SK-N-SH (cell line): ENCODE measurements around the gene PDE9A. TPM values are rescaled to one million over a fixed set of nuclear protein-coding genes. Genes with fewer than 3 reads are reported as not detected.

ENCODE experiments used
- CTCF ChIA-PET: fragments of 300-600, 350-600 bp; formaldehyde crosslinking; extraction: SDS; loops from one replicate; lab custom pipeline; 2021; lab: Yijun Ruan, JAX
- POLR2A ChIA-PET: fragments of 350-600 bp; sonication (Branson Sonifier 250); formaldehyde crosslinking; extraction: SDS; loops from one replicate; lab custom pipeline; 2020; ENCODE audit warnings: antibody characterized with exemption, inconsistent platforms; lab: Yijun Ruan, JAX
- DNase-seq: peaks from one replicate; pipeline ENCODE4 v3.0.0; 2012
- H2AFZ ChIP-seq: fragments of 200-600 bp; sonication (generic); 2 replicates; pipeline ENCODE4 v1.8.1; 2016; ENCODE audit warnings: antibody characterized with exemption, mild to moderate bottlenecking, low read depth
- H3F3A ChIP-seq: fragments of 200-600 bp; sonication (generic); replicated peaks from 2 replicates; pipeline ENCODE3; 2016; ENCODE audit warnings: antibody characterized with exemption, mild to moderate bottlenecking; ENCODE audit not compliant: insufficient read depth
- H3K27ac ChIP-seq, 2 experiments: fragments of 200-500 bp in 1 of 2; fragments of 200-600 bp in 1 of 2; sonication (Bioruptor generic) in 1 of 2; sonication (generic), shearing (Covaris generic) in 1 of 2; 2 replicates each; pipeline versions ENCODE4 v1.5.1 to v1.6.1; 2014 to 2016; ENCODE audit warnings: low read depth in 2 of 2, inconsistent platforms in 1 of 2, low read length in 1 of 2, mild to moderate bottlenecking in 1 of 2, mixed read lengths in 1 of 2
- H3K27me3 ChIP-seq: fragments of 200-600 bp; sonication (generic), shearing (Covaris generic); 2 replicates; pipeline ENCODE4 v1.6.1; 2016; ENCODE audit warnings: mixed run types; ENCODE audit not compliant: insufficient read depth
- H3K36me3 ChIP-seq, 2 experiments: fragments of 200-500 bp in 1 of 2; fragments of 200-600 bp in 1 of 2; sonication (Bioruptor generic) in 1 of 2; sonication (generic) in 1 of 2; replicated peaks in 1 of 2; 2 replicates each; pipeline versions ENCODE3 to v1.5.1; 2014 to 2016; ENCODE audit warnings: low read length in 1 of 2, mild to moderate bottlenecking in 1 of 2; ENCODE audit not compliant: insufficient read depth in 2 of 2, control insufficient read depth in 1 of 2
- H3K4me1 ChIP-seq, 2 experiments: fragments of 200-500 bp in 1 of 2; fragments of 200-600 bp in 1 of 2; sonication (Bioruptor generic) in 1 of 2; sonication (generic), shearing (Covaris generic) in 1 of 2; 2 replicates each; pipeline versions ENCODE4 v1.5.1 to v1.6.1; 2014 to 2016; ENCODE audit warnings: low read depth in 1 of 2, low read length in 1 of 2, mixed run types in 1 of 2; ENCODE audit not compliant: insufficient read depth in 2 of 2, control insufficient read depth in 1 of 2
- H3K4me2 ChIP-seq: fragments of 200-600 bp; sonication (generic), shearing (Covaris generic); 2 replicates; pipeline ENCODE4 v1.6.1; 2017; ENCODE audit warnings: mixed run types
- H3K4me3 ChIP-seq, 2 experiments: fragments of 200-500 bp in 1 of 2; fragments of 200-600 bp in 1 of 2; sonication (Bioruptor generic) in 1 of 2; sonication (generic), shearing (Covaris generic) in 1 of 2; 2 replicates each; pipeline versions ENCODE4 v1.5.1 to v1.8.1; 2014 to 2016; ENCODE audit warnings: low read depth in 2 of 2, inconsistent platforms in 1 of 2, low read length in 1 of 2, mild to moderate bottlenecking in 1 of 2, mixed read lengths in 1 of 2, moderate library complexity in 1 of 2
- H3K79me2 ChIP-seq: fragments of 200-600 bp; sonication (generic); 2 replicates; pipeline ENCODE4 v1.8.1; 2017; ENCODE audit warnings: mild to moderate bottlenecking; ENCODE audit not compliant: insufficient read depth
- H3K9ac ChIP-seq: fragments of 200-600 bp; sonication (generic); 2 replicates; pipeline ENCODE4 v1.6.1; 2017; ENCODE audit warnings: mixed run types
- H3K9me2 ChIP-seq: fragments of 200-600 bp; sonication (generic); 2 replicates; pipeline ENCODE4 v1.6.1; 2017; ENCODE audit warnings: mixed run types
- H3K9me3 ChIP-seq: fragments of 200-600 bp; sonication (generic); 2 replicates; pipeline ENCODE4 v1.6.1; 2017; ENCODE audit warnings: mixed run types, mild to moderate bottlenecking, moderate library complexity
- H4K20me1 ChIP-seq: fragments of 200-600 bp; sonication (generic); 2 replicates; pipeline ENCODE4 v1.6.1; 2017; ENCODE audit warnings: mild to moderate bottlenecking, mixed run types; ENCODE audit not compliant: insufficient read depth
- CHD2 ChIP-seq: fragments of 150-350 bp; IDR thresholded peaks from 2 replicates; pipeline ENCODE4 v1.6.1; 2018; ENCODE audit warnings: low read length; ENCODE audit not compliant: partially characterized antibody
- EP300 ChIP-seq, 2 experiments: IDR thresholded peaks; 2 replicates each; pipeline versions ENCODE4 v1.4.0 to v1.6.1; 2012; ENCODE audit warnings: borderline replicate concordance in 1 of 2, low read depth in 1 of 2, low read length in 1 of 2
- EZH2phosphoT487 ChIP-seq: fragments of 200-600 bp; sonication (generic); IDR thresholded peaks from 2 replicates; pipeline ENCODE4 v1.6.1; 2017; ENCODE audit warnings: low read depth, mixed run types, mild to moderate bottlenecking, antibody characterized with exemption, moderate library complexity, borderline replicate concordance
- FOSL2 ChIP-seq: IDR thresholded peaks from 2 replicates; pipeline ENCODE4 v1.4.0; 2012; ENCODE audit warnings: low read depth, mild to moderate bottlenecking, moderate library complexity, borderline replicate concordance
- FOXJ3 ChIP-seq: sonication (generic); formaldehyde crosslinking; IDR thresholded peaks from 2 replicates; pipeline ENCODE4 v1.5.1; 2020; ENCODE audit warnings: mild to moderate bottlenecking, missing genetic modification reagents
- FOXM1 ChIP-seq: IDR thresholded peaks from 2 replicates; pipeline ENCODE4 v1.4.0; 2012; ENCODE audit warnings: low read depth, mild to moderate bottlenecking
- GABPA ChIP-seq: IDR thresholded peaks from 2 replicates; pipeline ENCODE4 v1.4.0; 2012; ENCODE audit warnings: low read depth, mild to moderate bottlenecking
- JUND ChIP-seq: IDR thresholded peaks from 2 replicates; pipeline ENCODE4 v1.4.0; 2012
- MEF2A ChIP-seq: IDR thresholded peaks from 2 replicates; pipeline ENCODE4 v1.4.0; 2012; ENCODE audit warnings: low read depth, borderline replicate concordance
- MXI1 ChIP-seq: IDR thresholded peaks from 2 replicates; pipeline ENCODE4 v1.6.1; 2012; ENCODE audit warnings: mild to moderate bottlenecking, low read depth, low read length, improper control_type of control experiment
- NRF1 ChIP-seq: IDR thresholded peaks from 2 replicates; pipeline ENCODE4 v1.6.1; 2012; ENCODE audit warnings: low read depth, mild to moderate bottlenecking, low read length
- POLR2AphosphoS5 ChIP-seq: IDR thresholded peaks from 2 replicates; pipeline ENCODE4 v1.6.1; 2012; ENCODE audit warnings: low read depth, low read length
- RCOR1 ChIP-seq: fragments of 150-350 bp; IDR thresholded peaks from 2 replicates; pipeline ENCODE4 v1.6.1; 2017; ENCODE audit warnings: antibody characterized with exemption, low read length
- RFX5 ChIP-seq: IDR thresholded peaks from 2 replicates; pipeline ENCODE4 v1.6.1; 2012; ENCODE audit warnings: mild to moderate bottlenecking, improper control_type of control experiment, low read length
- RXRA ChIP-seq: IDR thresholded peaks from 2 replicates; pipeline ENCODE4 v1.4.0; 2012; ENCODE audit warnings: low read depth, mild to moderate bottlenecking, borderline replicate concordance
- SIN3A ChIP-seq: IDR thresholded peaks from 2 replicates; pipeline ENCODE4 v1.6.1; 2012; ENCODE audit warnings: low read depth, mild to moderate bottlenecking, low read length, moderate library complexity, borderline replicate concordance
- SMC3 ChIP-seq: IDR thresholded peaks from 2 replicates; pipeline ENCODE4 v1.6.1; 2012; ENCODE audit warnings: low read depth, low read length, improper control_type of control experiment
- TAF1 ChIP-seq: IDR thresholded peaks from 2 replicates; pipeline ENCODE4 v1.6.1; 2012; ENCODE audit warnings: low read depth, mild to moderate bottlenecking, low read length, moderate library complexity, borderline replicate concordance
- TCF12 ChIP-seq: IDR thresholded peaks from 2 replicates; pipeline ENCODE4 v1.4.0; 2012
- TEAD4 ChIP-seq: IDR thresholded peaks from 2 replicates; pipeline ENCODE4 v1.4.0; 2012; ENCODE audit warnings: mild to moderate bottlenecking, borderline replicate concordance; ENCODE audit not compliant: insufficient read depth
- YY1 ChIP-seq: IDR thresholded peaks from 2 replicates; pipeline ENCODE4 v1.4.0; 2012; ENCODE audit warnings: low read depth, mild to moderate bottlenecking
- WGBS: methylation state at CpG from one replicate; pipeline ENCODE4 v1.1.6; 2017; ENCODE audit warnings: low lambda C conversion rate; 5-methylcytosine and 5-hydroxymethylcytosine counted together
- polyA plus RNA-seq, 3 experiments: library from polyadenylated mRNA; depleted of rRNA; stranded (reverse); fragments of >200 nt; gene quantifications; 2 replicates each; pipeline ENCODE4 v1.2.3, GENCODE V29; 2012
- TF ChIP-seq, protein P1 (sequence below): fragments of 150-350 bp; IDR thresholded peaks from 2 replicates; pipeline ENCODE4 v1.6.1; 2017; ENCODE audit warnings: antibody characterized with exemption, low read length, low read depth, borderline replicate concordance
- TF ChIP-seq, protein P2 (sequence below): IDR thresholded peaks from 2 replicates; pipeline ENCODE4 v1.4.0; 2012; ENCODE audit warnings: low read depth, borderline replicate concordance
- TF ChIP-seq, protein P3 (sequence below): fragments of 150-350 bp; IDR thresholded peaks from 2 replicates; pipeline ENCODE4 v1.6.1; 2016; ENCODE audit warnings: mild to moderate bottlenecking, low read depth, low read length
- TF ChIP-seq, protein P4 (sequence below): IDR thresholded peaks from 2 replicates; pipeline ENCODE4 v1.4.0; 2012; ENCODE audit warnings: low read depth

Gene PDE9A
- polyA plus RNA-seq, 1 of the 3 experiments (the other 2 are of a cell fraction) = 0.28 TPM

DNA sequence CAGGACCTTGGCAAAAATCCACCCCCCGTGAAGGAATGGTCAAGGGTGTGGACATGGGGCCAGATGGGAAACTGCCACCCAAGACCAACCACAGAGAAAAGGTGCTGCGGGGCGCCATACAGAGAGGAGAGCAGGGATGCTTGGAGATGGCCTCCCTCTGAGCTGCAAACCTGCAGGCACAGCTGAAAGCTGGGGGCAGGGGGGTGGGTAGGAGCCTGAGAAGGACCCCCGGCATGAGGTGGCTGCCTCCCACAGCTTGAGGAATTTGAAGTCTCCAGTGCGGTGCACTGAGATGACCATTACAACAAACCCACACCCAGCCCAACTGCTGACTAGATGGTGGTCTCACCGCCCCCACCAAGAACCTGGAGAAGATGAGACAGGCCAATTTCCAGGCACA lies 141.1 kb downstream of the PDE9A start:
- Histone ChIP-seq H3K27me3 (no peaks in the 10 kb centered on the region), H3K9me3 (no peaks in the 10 kb centered on the region), H3F3A (no peaks in the 10 kb centered on the region), H3K4me2 (no peak overlapping the region), H3K9ac (no peak overlapping the region), H3K27ac (no peak overlapping the region), H3K4me3 (no peak overlapping the region), H3K9me2 (no peaks in the 10 kb centered on the region), H4K20me1 (no peaks in the 10 kb centered on the region), H3K79me2 (no peaks in the 10 kb centered on the region), H3K36me3 (no peaks in the 10 kb centered on the region), H2AFZ (no peak overlapping the region), H3K4me1 (no peaks in the 10 kb centered on the region)
- ChIA-PET POLR2A (no interaction called here), CTCF (no interaction called here)
- no peak for DNase-seq
- 61% methylated on average over 3 of the region's 6 CpGs for WGBS
- no peak for TF ChIP-seq POLR2AphosphoS5
- TF ChIP-seq GABPA = no peak
- no peak for TF ChIP-seq NRF1
- no peak for TF ChIP-seq CHD2
- no peak for TF ChIP-seq FOXJ3 (CRISPR knock-in tag)
- no peak for TF ChIP-seq FOSL2
- no peak for TF ChIP-seq YY1
- TF ChIP-seq EP300 (IDR thresholded peaks at IDR 0.05; ENCODE audit: borderline replicate concordance in 1 of 2, low read depth in 1 of 2, low read length in 1 of 2) = no peak
- TF ChIP-seq TEAD4 = no peak
- TF ChIP-seq SIN3A = no peak
- TF ChIP-seq, protein P1, sequence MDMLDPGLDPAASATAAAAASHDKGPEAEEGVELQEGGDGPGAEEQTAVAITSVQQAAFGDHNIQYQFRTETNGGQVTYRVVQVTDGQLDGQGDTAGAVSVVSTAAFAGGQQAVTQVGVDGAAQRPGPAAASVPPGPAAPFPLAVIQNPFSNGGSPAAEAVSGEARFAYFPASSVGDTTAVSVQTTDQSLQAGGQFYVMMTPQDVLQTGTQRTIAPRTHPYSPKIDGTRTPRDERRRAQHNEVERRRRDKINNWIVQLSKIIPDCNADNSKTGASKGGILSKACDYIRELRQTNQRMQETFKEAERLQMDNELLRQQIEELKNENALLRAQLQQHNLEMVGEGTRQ = no peak
- TF ChIP-seq JUND = no peak

DNA sequence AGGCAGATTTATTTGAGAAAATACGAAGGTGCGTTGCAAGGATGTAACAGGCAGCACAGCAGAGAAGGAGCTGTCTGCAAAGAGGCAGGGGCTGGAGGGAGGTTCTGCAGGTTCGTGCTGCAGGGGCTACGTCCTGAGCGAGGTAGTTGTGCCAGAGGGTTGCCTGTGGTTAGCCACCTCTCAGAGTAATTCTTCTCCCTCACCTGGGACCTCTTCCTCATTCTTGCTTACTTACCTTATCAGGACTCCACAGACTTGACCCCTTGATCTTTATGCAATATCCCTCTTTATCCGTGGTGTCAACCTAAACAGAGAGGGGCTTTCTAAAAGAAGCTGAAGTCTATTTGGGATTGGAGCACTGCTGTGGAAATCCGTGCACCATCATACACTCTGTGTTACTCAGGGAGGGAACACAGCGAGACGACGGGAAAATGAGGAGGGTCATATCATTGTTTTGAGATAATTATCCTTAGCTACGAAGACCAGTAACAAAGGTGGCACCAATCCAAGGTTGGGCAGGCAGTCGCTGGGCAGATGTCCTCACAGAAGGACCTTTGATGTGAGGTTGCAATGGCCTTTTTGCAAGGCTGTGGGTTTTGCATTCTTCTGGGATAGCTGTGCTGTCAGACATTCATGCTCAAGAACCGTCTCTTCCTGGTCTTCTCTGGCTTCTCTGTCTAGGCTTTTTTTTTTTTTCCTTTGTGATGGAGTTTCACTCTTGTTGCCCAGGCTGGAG lies 143.1 kb downstream of the PDE9A start:
- no peak for TF ChIP-seq MXI1
- TF ChIP-seq, protein P2, sequence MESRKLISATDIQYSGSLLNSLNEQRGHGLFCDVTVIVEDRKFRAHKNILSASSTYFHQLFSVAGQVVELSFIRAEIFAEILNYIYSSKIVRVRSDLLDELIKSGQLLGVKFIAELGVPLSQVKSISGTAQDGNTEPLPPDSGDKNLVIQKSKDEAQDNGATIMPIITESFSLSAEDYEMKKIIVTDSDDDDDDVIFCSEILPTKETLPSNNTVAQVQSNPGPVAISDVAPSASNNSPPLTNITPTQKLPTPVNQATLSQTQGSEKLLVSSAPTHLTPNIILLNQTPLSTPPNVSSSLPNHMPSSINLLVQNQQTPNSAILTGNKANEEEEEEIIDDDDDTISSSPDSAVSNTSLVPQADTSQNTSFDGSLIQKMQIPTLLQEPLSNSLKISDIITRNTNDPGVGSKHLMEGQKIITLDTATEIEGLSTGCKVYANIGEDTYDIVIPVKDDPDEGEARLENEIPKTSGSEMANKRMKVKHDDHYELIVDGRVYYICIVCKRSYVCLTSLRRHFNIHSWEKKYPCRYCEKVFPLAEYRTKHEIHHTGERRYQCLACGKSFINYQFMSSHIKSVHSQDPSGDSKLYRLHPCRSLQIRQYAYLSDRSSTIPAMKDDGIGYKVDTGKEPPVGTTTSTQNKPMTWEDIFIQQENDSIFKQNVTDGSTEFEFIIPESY = no peak
- TF ChIP-seq TCF12 = no peak
- no peak for TF ChIP-seq RFX5
- no peak for TF ChIP-seq POLR2AphosphoS5
- TF ChIP-seq MEF2A = no peak
- no peak for TF ChIP-seq TAF1
- no peak for TF ChIP-seq FOXJ3 (CRISPR knock-in tag)
- TF ChIP-seq CHD2 = no peak
- no peak for TF ChIP-seq TEAD4
- no peak for TF ChIP-seq EP300 (IDR thresholded peaks at IDR 0.05; ENCODE audit: borderline replicate concordance in 1 of 2, low read depth in 1 of 2, low read length in 1 of 2)
- TF ChIP-seq RCOR1 = no peak
- no peak for TF ChIP-seq RXRA
- TF ChIP-seq YY1 = no peak
- TF ChIP-seq FOXM1 = no peak
- TF ChIP-seq SMC3 = no peak
- TF ChIP-seq, protein P3, sequence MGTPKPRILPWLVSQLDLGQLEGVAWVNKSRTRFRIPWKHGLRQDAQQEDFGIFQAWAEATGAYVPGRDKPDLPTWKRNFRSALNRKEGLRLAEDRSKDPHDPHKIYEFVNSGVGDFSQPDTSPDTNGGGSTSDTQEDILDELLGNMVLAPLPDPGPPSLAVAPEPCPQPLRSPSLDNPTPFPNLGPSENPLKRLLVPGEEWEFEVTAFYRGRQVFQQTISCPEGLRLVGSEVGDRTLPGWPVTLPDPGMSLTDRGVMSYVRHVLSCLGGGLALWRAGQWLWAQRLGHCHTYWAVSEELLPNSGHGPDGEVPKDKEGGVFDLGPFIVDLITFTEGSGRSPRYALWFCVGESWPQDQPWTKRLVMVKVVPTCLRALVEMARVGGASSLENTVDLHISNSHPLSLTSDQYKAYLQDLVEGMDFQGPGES = no peak
- TF ChIP-seq, protein P4, sequence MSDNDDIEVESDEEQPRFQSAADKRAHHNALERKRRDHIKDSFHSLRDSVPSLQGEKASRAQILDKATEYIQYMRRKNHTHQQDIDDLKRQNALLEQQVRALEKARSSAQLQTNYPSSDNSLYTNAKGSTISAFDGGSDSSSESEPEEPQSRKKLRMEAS = no peak
- no peak for TF ChIP-seq EZH2phosphoT487
- TF ChIP-seq, all 33 proteins: peak for 0
- Histone ChIP-seq H3K9ac (no peak overlapping the region), H3K79me2 (no peaks in the 10 kb centered on the region), H2AFZ (no peak overlapping the region), H3K36me3 (no peaks in the 10 kb centered on the region), H3K4me1 (no peaks in the 10 kb centered on the region), H3K9me2 (no peaks in the 10 kb centered on the region), H3K27ac (no peak overlapping the region), H4K20me1 (no peaks in the 10 kb centered on the region), H3K4me2 (no peak overlapping the region), H3K4me3 (no peak overlapping the region), H3F3A (no peaks in the 10 kb centered on the region), H3K9me3 (no peaks in the 10 kb centered on the region), H3K27me3 (no peaks in the 10 kb centered on the region)
- 41% methylated on average over 12 of the region's 13 CpGs for WGBS
- ChIA-PET CTCF (interaction anchor here (0.9 to 1.1 kb wide), 3 partner anchors 11 to 48 kb away, joined by 3 to 5 read pairs (median 3); no protein-coding TSS in a partner anchor), POLR2A (no interaction called here)
- no peak for DNase-seq
